IPS-NIHi11 (cell line): ENCODE data around the gene CMIP.

Experiments
- DNase-seq: peaks from one replicate; pipeline ENCODE4 v3.0.0; 2012; ENCODE audit warnings: mixed read lengths, low spot score

The CMIP gene

DNA sequence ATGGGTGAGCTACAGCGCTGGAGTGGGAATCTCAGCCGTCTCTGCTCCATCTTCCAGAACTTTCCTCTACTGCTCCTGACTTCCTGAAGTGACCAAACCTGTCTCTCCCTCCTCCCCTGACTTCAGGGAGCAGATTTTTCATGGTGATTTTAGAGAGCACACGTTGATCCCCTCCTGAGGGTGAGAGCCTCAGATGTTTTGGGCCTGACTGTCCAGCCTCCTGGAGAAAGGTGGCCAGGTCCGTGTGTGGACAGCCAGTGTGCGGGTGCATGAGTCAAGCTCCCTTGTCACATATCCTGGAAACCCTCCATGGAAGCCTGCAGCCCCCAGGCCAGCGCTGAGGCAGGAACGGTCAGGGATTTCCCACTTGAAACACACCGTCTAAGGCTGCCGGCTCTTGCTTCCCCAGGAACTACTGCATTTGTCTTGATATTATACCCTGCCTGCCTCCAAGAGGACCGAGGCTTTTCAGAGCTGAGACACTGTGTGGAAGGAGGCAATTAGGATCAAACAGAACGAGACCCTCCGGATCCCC is 143.1 kb downstream of the CMIP start:
- no peak for DNase-seq

DNA sequence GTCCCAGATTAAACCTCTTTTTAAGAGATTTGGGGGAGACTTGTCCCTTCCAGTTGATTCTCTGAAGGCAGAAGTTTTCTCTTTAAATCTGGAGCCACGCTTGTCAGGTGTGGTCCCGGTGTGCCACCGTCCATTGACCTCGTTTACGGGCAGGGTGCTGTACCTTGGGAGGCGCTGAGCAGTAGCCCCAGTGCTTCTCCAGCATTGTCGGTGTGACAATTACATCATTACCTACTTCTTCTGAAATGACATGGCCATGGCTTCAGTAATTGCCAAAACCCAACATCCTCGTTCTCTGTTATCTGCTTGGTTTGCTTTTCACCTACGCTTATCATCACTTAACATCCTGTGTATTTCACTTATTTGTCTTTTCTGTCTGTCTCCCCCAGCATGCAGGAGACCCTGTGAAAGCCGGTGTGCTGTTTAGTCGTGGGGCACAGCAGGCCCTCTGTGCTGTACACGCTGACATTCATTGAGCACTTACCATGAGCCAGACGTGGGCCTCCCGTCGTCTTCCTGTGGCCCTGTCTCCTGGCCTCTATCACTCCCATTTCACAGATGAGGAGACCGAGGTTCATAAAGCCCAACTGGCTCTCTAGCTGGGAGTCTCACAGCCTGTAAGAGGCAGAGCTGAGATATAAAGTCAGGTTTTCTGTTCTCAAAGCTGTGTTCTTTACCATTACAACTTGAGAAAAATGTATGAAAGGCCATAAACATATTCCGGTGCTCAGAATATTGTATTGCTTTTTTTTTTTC is 143.9 kb downstream of the CMIP start:
- no peak for DNase-seq

- no peak for DNase-seq
Observed at GRCh38 chr16:81589975-81590650, 145.5 kb downstream of the CMIP start.

DNA sequence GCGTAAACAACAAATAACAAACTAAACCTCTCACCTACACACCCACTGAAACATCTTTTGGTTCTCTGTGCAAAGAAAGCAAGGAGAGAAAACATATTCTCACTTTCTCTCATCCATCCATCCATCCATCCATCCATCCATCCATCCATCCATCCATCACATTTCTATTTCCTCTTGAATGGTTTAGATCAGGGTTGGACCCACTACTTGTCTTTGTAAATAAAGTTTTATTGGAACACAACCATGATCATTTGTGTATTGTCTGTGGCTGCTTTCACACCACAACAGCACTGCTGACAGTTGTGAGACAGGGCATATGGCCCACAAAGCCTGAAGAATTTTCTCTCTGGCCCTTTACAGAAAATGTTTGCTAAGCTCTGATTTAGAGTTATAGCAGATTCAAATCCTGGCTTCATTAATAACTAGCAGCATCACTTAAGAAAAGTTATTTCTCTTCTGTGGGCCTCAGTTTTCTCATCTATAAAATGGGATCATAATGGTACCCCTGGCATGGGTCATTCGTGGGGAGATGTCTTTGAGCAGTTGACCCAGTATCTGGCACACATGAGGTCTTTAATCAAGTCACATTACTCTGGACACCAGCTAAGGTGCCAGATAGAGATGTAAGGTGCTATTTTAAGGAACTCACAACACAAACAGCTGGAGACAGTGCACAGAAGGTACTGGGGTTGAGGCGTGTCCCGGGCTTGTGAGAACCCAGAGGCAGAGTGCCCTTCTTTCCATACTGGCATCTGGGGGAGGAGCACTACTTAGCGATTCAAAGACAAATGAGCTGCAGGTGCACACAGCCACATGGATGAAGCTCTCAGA is 146.3 kb downstream of the CMIP start:
- DNase-seq = no peak

DNA sequence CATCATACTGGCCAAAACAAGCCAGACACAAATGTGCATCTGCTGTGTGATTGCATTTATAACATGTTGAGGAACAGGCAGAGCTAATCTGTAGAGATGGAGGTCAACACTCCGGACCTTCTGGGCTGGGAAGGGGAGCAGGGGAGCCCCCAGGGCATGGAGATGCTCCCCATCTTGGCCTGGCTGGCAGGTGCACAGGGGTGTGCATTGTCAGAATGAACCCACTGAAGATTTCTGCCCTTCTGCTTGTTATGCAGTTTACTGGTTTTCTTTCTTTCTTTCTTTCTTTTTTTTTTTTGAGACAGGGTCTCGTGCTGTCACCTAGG is 146.9 kb downstream of the CMIP start:
- no peak for DNase-seq

- no peak for DNase-seq
Observed at GRCh38 chr16:81592353-81592866, 147.8 kb downstream of the CMIP start.

GRCh38 chr16:81593481-81593880 is 148.9 kb downstream of the CMIP start:
- no peak for DNase-seq

DNA sequence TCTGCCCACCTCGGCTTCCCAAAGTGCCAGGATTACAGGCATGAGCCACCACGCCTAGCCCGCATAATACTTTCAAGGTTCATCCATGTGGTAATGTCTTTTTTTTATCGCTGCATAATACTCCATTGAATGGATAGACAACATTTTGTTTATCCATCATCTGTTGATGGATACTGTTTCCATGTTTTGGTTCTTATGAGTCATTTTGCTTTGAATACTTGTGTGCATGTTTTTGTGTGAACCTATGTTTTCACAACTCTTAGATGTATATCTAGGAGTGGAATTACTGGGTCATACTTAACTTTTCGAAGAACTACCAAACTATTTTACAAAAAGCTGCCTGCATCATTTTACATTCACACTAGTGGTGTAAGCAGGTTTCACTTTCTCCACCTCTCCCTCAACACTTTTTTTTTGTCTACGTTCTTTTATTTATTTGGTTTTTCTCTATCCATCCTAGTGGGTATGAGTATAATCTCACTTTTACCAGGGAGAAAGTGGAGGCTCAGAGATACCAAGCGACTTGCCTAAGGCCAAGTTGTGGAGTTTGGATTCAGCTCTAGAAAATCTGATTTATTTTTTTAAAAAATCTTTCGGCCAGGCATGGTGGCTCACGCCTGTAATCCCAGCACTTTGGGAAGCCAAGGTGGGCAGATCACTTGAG is 151.2 kb downstream of the CMIP start:
- no peak for DNase-seq

DNA sequence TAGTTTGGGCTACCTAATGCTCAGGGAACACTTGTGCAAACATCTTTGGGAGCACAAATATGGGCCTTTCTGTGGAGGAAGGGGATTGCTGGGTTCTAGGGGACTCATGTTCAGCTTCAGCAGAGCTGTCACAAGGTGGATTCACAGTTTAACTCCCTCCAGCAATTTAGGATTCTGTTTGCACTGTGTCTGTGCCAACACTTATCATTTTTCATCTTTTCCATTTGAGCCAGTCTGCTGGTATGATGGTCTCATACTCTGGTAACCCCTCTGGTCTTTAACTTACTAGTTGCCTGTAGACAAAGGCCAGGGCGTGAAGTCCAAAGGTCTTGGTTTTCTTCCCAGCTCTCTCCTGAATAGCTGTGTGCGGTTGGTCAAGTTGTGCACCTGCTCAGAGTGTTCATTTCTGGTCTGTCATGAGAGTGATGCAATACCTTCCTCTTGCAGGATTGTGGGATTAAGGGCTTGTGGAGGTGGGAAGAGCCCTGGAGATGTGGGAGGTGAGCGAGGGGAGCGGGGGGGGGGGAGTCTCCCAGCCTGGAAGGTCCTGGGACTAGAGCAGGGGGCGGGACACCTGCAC is 152.6 kb downstream of the CMIP start:
- no peak for DNase-seq

DNA sequence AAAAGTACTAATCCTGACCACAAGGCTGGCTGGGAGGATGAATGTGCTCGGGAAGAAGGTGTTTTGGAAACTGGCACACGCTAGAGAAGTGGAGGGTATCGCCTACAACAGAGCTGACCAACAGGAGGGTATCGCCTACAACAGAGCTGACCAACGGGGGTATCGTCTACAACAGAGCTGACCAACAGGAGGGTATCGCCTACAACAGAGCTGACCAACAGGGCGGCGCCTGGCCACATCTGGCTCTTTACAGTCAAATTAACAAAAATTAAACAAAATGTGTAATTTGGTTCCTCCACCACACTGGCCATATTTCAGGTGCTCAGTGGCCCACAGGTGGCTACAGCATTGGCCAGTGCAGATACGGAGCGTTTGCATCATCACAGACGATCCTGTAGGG is 153.5 kb downstream of the CMIP start:
- no peak for DNase-seq

DNA sequence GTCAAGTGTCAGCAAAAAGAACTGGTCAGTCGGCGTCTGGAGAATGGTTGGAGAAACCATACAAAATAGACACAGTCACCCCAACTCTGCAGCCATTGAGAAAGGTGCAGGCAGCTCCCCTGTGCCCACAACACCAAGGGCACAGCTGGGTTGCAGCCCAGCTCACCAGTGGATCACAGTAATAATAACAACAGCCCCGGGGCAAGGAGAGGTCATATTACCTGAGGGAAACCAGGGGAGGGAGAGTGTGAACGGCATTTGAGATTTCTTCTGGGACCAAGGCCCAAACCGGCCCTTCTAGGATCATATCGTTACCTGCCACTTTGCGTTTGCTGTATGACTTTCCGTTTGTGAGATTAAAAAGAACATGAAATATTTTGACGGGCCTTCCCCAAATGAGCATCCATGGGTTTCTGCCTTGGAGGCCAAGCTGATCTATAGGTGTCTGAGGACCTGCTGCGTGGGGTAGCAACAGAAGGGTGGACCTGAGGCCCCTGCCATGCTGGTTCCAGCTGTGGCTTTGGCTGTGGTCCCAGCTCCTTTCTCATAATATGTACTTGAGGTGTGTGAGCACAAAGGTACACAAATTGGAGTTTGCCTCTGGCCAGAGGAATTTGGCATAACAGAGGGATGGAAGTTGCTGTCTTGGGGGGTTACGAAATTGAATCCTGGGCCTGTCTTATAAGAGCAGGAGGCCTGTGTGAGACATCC is 154.6 kb downstream of the CMIP start:
- DNase-seq = no peak

DNA sequence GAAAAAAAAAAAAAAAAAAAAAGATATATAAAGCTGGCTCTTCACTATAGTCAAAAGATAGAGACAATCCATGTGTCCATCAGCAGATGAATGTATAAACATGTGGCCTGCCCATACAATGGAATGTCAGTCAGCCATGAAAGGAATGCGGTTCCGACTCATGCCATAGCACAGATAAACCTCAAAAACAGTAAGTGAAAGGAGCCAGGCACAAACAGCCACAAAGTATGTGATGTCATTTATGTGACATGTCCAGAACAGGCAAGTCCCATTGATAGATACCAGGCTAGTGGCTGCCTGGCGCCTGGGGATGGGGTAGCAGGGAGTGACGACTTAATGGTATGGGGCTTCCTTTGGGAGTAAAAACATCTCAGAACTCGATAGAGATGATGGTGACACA is 155.7 kb downstream of the CMIP start:
- no peak for DNase-seq

GRCh38 chr16:81601008-81601428 is 156.4 kb downstream of the CMIP start:
- DNase-seq = no peak

GRCh38 chr16:81601601-81602255 is 157.1 kb downstream of the CMIP start:
- no peak for DNase-seq

- DNase-seq = no peak
Observed at GRCh38 chr16:81602256-81602776, 157.7 kb downstream of the CMIP start.

DNA sequence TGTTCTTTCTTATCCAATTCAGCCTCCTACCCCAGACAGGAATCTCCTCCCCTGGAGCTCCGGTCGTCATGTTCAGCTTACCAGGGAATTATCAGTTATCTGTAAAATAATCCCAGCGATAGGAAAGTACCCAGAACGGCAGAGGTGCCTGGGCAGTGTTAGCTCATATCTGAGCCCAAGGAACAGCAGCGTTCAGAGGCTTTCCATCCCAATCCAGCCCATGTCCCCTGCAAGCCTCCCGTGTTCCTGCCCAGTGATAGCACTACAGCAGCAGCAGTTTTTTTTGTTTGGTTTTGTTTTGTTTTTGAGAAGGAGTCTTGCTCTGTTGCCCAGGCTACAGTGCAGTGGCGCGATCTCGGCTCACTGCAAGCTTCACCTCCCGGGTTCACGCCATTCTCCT is 158.2 kb downstream of the CMIP start:
- DNase-seq = no peak

DNA sequence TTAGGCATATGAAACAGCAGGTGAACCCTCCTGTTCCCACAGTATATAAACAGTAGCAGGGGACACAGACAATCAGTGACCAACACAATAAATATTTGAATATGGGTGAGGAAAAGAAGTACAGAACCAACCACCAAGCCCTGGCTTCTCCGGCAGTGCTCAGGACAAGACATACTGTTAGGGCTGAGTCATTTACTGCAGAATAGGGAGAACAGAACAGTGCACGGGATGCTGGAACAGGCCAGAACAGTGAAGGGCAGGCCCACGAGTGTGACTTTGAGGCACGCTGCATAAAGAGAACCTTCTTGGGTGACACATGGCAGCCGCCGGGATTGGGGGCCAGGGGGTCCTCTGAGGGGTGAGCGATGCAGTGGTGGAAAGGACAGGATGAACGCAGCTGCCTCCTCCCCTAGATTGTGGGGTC is 160.4 kb downstream of the CMIP start:
- no peak for DNase-seq

DNA sequence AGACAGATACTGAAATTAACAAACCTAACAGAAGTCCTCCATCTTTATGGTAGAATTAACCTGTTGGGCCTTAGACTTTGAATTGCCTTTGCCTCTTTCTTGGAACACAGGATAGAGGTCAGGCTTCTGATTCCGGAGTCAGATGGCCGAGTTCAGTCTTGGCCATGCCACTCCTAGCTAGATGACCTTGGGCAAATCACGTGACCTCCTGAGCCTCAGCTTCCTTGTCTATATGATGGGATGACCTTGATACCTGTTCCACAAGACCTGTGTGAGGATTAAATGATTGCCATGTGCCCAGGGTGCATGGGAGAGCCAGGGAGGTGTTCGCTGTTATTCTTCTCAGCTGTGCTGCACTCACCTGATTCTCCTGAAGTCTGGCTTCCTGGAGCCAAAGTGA is 161.4 kb downstream of the CMIP start:
- no peak for DNase-seq

DNA sequence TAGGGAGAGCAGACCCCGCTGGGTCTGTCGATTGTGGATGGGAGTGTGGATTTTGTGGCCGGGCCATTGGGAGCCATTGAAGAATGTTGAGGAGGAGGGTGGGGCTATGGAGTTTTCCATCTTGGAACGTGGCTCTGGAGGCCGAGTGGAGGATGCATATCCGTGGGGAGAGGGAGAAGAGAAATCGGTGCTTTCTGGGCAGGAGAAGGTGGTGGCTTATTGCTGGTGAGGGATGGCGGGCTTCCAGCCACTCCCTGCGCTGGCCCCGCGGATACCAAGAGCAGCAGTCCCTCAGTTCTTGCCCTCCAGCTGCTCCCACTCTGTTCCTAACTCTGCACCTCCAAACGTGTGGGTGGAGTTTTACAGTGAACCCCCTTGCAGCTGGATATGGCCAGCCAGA is 162.4 kb downstream of the CMIP start:
- no peak for DNase-seq
